Activated T-helper 17 cell treated with anti-CD3 and anti-CD28 coated beads, Interleukin-2, amount 50 U/mL, for 72 hours (primary cell): Measurements from ENCODE around the gene ZDHHC9. TPM values are rescaled to one million over a fixed set of nuclear protein-coding genes. Genes with fewer than 3 reads are reported as not detected.

Experiments
- ATAC-seq: fragments of 150-1000 bp; cut with Tn5 transposase; replicated peaks from 2 replicates; pipeline ENCODE4 v1.10.0; 2021; ENCODE audit warnings: mild to moderate bottlenecking, moderate library complexity
- H3K27ac Mint-ChIP-seq: one replicate; pipeline ENCODE4 v1.8.0; 2022; ENCODE audit warnings: mixed read lengths
- H3K27me3 Mint-ChIP-seq: one replicate; pipeline ENCODE4 v1.8.0; 2022; ENCODE audit warnings: mixed read lengths
- H3K36me3 Mint-ChIP-seq: one replicate; pipeline ENCODE4 v1.8.0; 2022; ENCODE audit warnings: low read depth, mild to moderate bottlenecking, mixed read lengths
- H3K4me1 Mint-ChIP-seq: one replicate; pipeline ENCODE4 v1.8.0; 2022; ENCODE audit warnings: mixed read lengths
- H3K4me3 Mint-ChIP-seq: one replicate; pipeline ENCODE4 v1.8.0; 2022; ENCODE audit warnings: mild to moderate bottlenecking, mixed read lengths
- H3K9me3 Mint-ChIP-seq: one replicate; pipeline ENCODE4 v1.8.0; 2022; ENCODE audit warnings: mixed read lengths
- total RNA-seq, 2 donors: library from RNA; stranded (reverse); gene quantifications; one replicate each; pipeline ENCODE4 v1.2.3, GENCODE V29; 2022

The ZDHHC9 gene
- total RNA-seq, 2 donors from 2014 or later: 16.4 to 19.8 TPM

- Mint-ChIP-seq H3K27ac (no peak overlapping the region), H3K9me3 (no peaks in the 10 kb centered on the region), H3K4me1 (peaks cover 6% of the 10 kb centered on the region), H3K36me3 (peaks cover 25% of the 10 kb centered on the region), H3K4me3 (no peak overlapping the region), H3K27me3 (no peaks in the 10 kb centered on the region)
- peak; percentile 69 for ATAC-seq
Observed at GRCh38 chrX:129833153-129833990, 10.3 kb downstream of the ZDHHC9 start.

GRCh38 chrX:129831091-129831885 is 12.4 kb downstream of the ZDHHC9 start:
- Mint-ChIP-seq H3K4me1 (peaks cover 6% of the 10 kb centered on the region), H3K27ac (no peak overlapping the region), H3K27me3 (no peaks in the 10 kb centered on the region), H3K4me3 (no peak overlapping the region), H3K36me3 (peaks cover 16% of the 10 kb centered on the region), H3K9me3 (no peaks in the 10 kb centered on the region)
- no peak for ATAC-seq

- Mint-ChIP-seq H3K36me3 (peaks cover 22% of the 10 kb centered on the region), H3K4me3 (no peak overlapping the region), H3K4me1 (peaks cover 6% of the 10 kb centered on the region), H3K27ac (no peak overlapping the region), H3K9me3 (no peaks in the 10 kb centered on the region), H3K27me3 (no peaks in the 10 kb centered on the region)
- ATAC-seq: no peak
Observed at GRCh38 chrX:129830494-129830893, 13.2 kb downstream of the ZDHHC9 start.

- no peaks in the 10 kb centered on the region for H3K27me3 Mint-ChIP-seq
- H3K4me1 Mint-ChIP-seq: peaks cover 5% of the 10 kb centered on the region
- peaks cover 33% of the 10 kb centered on the region for H3K36me3 Mint-ChIP-seq
- H3K27ac Mint-ChIP-seq: no peak overlapping the region
- H3K4me3 Mint-ChIP-seq: no peak overlapping the region
- no peaks in the 10 kb centered on the region for H3K9me3 Mint-ChIP-seq
- no peak for ATAC-seq
Observed at GRCh38 chrX:129825746-129826505, 17.8 kb downstream of the ZDHHC9 start.

GRCh38 chrX:129824620-129825019 is 19.1 kb downstream of the ZDHHC9 start:
- Mint-ChIP-seq H3K36me3 (peaks cover 33% of the 10 kb centered on the region), H3K4me3 (no peak overlapping the region), H3K27me3 (no peaks in the 10 kb centered on the region), H3K27ac (no peak overlapping the region), H3K4me1 (peaks cover 5% of the 10 kb centered on the region), H3K9me3 (no peaks in the 10 kb centered on the region)
- no peak for ATAC-seq

- Mint-ChIP-seq H3K9me3 (no peaks in the 10 kb centered on the region), H3K36me3 (peaks cover 25% of the 10 kb centered on the region), H3K4me3 (peak overlapping the region; percentile 43), H3K4me1 (peaks cover 5% of the 10 kb centered on the region), H3K27ac (peak overlapping the region; percentile 37), H3K27me3 (no peaks in the 10 kb centered on the region)
- ATAC-seq: peak; percentile 56
Observed at GRCh38 chrX:129823522-129823921, 20.2 kb downstream of the ZDHHC9 start.

- H3K36me3 Mint-ChIP-seq: peaks cover 22% of the 10 kb centered on the region
- peak overlapping the region; percentile 43 for H3K4me3 Mint-ChIP-seq
- no peaks in the 10 kb centered on the region for H3K27me3 Mint-ChIP-seq
- ATAC-seq: peak; percentile 78
- H3K4me1 Mint-ChIP-seq: peaks cover 5% of the 10 kb centered on the region
- peak overlapping the region; percentile 37 for H3K27ac Mint-ChIP-seq
- H3K9me3 Mint-ChIP-seq: no peaks in the 10 kb centered on the region
Observed at GRCh38 chrX:129823115-129823514, 20.6 kb downstream of the ZDHHC9 start.

- H3K9me3 Mint-ChIP-seq: no peaks in the 10 kb centered on the region
- H3K36me3 Mint-ChIP-seq: peaks cover 22% of the 10 kb centered on the region
- no peak for ATAC-seq
- no peak overlapping the region for H3K27ac Mint-ChIP-seq
- H3K27me3 Mint-ChIP-seq: no peaks in the 10 kb centered on the region
- H3K4me3 Mint-ChIP-seq: no peak overlapping the region
- no peaks in the 10 kb centered on the region for H3K4me1 Mint-ChIP-seq
Observed at GRCh38 chrX:129818123-129818522, 25.6 kb downstream of the ZDHHC9 start.

GRCh38 chrX:129813662-129814368 is 29.9 kb downstream of the ZDHHC9 start:
- no peak for ATAC-seq
- peaks cover 39% of the 10 kb centered on the region for H3K36me3 Mint-ChIP-seq
- H3K27me3 Mint-ChIP-seq: no peaks in the 10 kb centered on the region

GRCh38 chrX:129808829-129809796 is 34.6 kb downstream of the ZDHHC9 start:
- peak; percentile 65 for ATAC-seq
- peaks cover 12% of the 10 kb centered on the region for H3K4me1 Mint-ChIP-seq
- peaks cover 57% of the 10 kb centered on the region for H3K36me3 Mint-ChIP-seq
- no peak overlapping the region for H3K27ac Mint-ChIP-seq
- H3K4me3 Mint-ChIP-seq: peak overlapping the region; percentile 33
- no peaks in the 10 kb centered on the region for H3K27me3 Mint-ChIP-seq
- H3K9me3 Mint-ChIP-seq: no peaks in the 10 kb centered on the region

More at GRCh38 chrX:129813662-129814368, 29.9 kb downstream of the ZDHHC9 start:
- Mint-ChIP-seq H3K4me3 (no peak overlapping the region), H3K4me1 (peaks cover 7% of the 10 kb centered on the region), H3K27ac (no peak overlapping the region), H3K9me3 (no peaks in the 10 kb centered on the region)

GRCh38 chrX:129808158-129808828 is 35.4 kb downstream of the ZDHHC9 start:
- Mint-ChIP-seq H3K27me3 (no peaks in the 10 kb centered on the region), H3K27ac (no peak overlapping the region), H3K4me3 (peak overlapping the region; percentile 33), H3K4me1 (peaks cover 12% of the 10 kb centered on the region), H3K9me3 (no peaks in the 10 kb centered on the region), H3K36me3 (peaks cover 58% of the 10 kb centered on the region)
- ATAC-seq: no peak

GRCh38 chrX:129804806-129805205 is 38.9 kb downstream of the ZDHHC9 start:
- H3K4me3 Mint-ChIP-seq: no peak overlapping the region
- H3K27ac Mint-ChIP-seq: no peak overlapping the region
- no peaks in the 10 kb centered on the region for H3K27me3 Mint-ChIP-seq
- peaks cover 12% of the 10 kb centered on the region for H3K4me1 Mint-ChIP-seq
- no peak for ATAC-seq
- H3K36me3 Mint-ChIP-seq: peaks cover 47% of the 10 kb centered on the region
- H3K9me3 Mint-ChIP-seq: no peaks in the 10 kb centered on the region
